Upper lobe of right lung (tissue), 1 donor: ENCODE data around the gene ITGA8. TPM values are rescaled to one million over a fixed set of nuclear protein-coding genes. Genes with fewer than 3 reads are reported as not detected.

Experiments
- ATAC-seq: fragments of 200-7000 bp; cut with Tn5 transposase; one replicate; pipeline ENCODE4 v1.9.1; 2020; ENCODE audit warnings: mild to moderate bottlenecking, moderate library complexity
- DNase-seq: peaks from one replicate; pipeline ENCODE4 v3.0.0-alpha.2; 2020
- H3K27ac ChIP-seq: fragments of 200-600 bp; one replicate; pipeline ENCODE4 v1.8.0; 2022
- H3K27me3 ChIP-seq: fragments of 200-600 bp; one replicate; pipeline ENCODE4 v1.8.0; 2022; ENCODE audit warnings: mild to moderate bottlenecking
- H3K36me3 ChIP-seq: fragments of 200-600 bp; one replicate; pipeline ENCODE4 v1.8.0; 2022
- H3K4me1 ChIP-seq: fragments of 200-600 bp; one replicate; pipeline ENCODE4 v1.8.0; 2022
- H3K4me3 ChIP-seq: fragments of 200-600 bp; one replicate; pipeline ENCODE4 v1.8.0; 2022; ENCODE audit warnings: mild to moderate bottlenecking
- H3K9me3 ChIP-seq: fragments of 200-600 bp; one replicate; pipeline ENCODE4 v1.8.0; 2022
- CTCF ChIP-seq: fragments of 200-600 bp; IDR thresholded peaks from one replicate; pipeline ENCODE4 v1.8.0; 2022; ENCODE audit warnings: antibody characterized with exemption
- intact Hi-C: fragments of 100-400 bp; cut with DNase I; formaldehyde crosslinking; loops from one replicate; pipeline ENCODE4 v1.11.0; 2022
- total RNA-seq: library from RNA; stranded (reverse); fragmentation: NEBNext Ultra II Directional; extraction: Animal tissue kit (Norgen Biotek cat#: 25700); gene quantifications from one replicate; pipeline ENCODE4 v1.2.1, GENCODE V29; 2021
- donor health status: DM: no; HTN: yes; CAD: no; lungs with severe emphysema.

ITGA8 gene
- total RNA-seq, 1 donor from 2014 or later: 33.9 TPM

- no peak for TF ChIP-seq CTCF
- no peak overlapping the region for H3K27ac ChIP-seq
- no peak overlapping the region for H3K4me3 ChIP-seq
- no peaks in the 10 kb centered on the region for H3K36me3 ChIP-seq
- ATAC-seq (no peak), DNase-seq (no peak)
- intact Hi-C loops: no loop called here
- H3K4me1 ChIP-seq: no peaks in the 10 kb centered on the region
- no peaks in the 10 kb centered on the region for H3K9me3 ChIP-seq
- H3K27me3 ChIP-seq: no peaks in the 10 kb centered on the region
Observed at GRCh38 chr10:15591937-15592336, 127.8 kb downstream of the ITGA8 start.

GRCh38 chr10:15591431-15591830 lies 128.3 kb downstream of the ITGA8 start:
- Histone ChIP-seq H3K4me3 (no peak overlapping the region), H3K27me3 (no peaks in the 10 kb centered on the region), H3K9me3 (no peaks in the 10 kb centered on the region), H3K4me1 (no peaks in the 10 kb centered on the region), H3K27ac (no peak overlapping the region), H3K36me3 (no peaks in the 10 kb centered on the region)
- no peak for TF ChIP-seq CTCF
- intact Hi-C loops: no loop called here
- ATAC-seq (no peak), DNase-seq (no peak)

- Histone ChIP-seq H3K4me3 (no peak overlapping the region), H3K4me1 (no peaks in the 10 kb centered on the region), H3K36me3 (no peaks in the 10 kb centered on the region), H3K27me3 (no peaks in the 10 kb centered on the region), H3K27ac (no peak overlapping the region), H3K9me3 (no peaks in the 10 kb centered on the region)
- no peak for DNase-seq
- ATAC-seq: no peak
- intact Hi-C loops: loop anchor here (10.0 kb wide), 1 partner anchor 126 kb away; the partner anchor contains the start of gene ITGA8
- TF ChIP-seq CTCF: no peak
Observed at GRCh38 chr10:15588635-15589508, 130.8 kb downstream of the ITGA8 start.

- intact Hi-C loops: loop anchor here (10.0 kb wide), 1 partner anchor 127 kb away; the partner anchor contains the start of gene ITGA8
- no peaks in the 10 kb centered on the region for H3K9me3 ChIP-seq
- TF ChIP-seq CTCF: no peak
- H3K36me3 ChIP-seq: no peaks in the 10 kb centered on the region
- ATAC-seq (no peak), DNase-seq (no peak)
- H3K27ac ChIP-seq: no peak overlapping the region
- H3K27me3 ChIP-seq: no peaks in the 10 kb centered on the region
- no peaks in the 10 kb centered on the region for H3K4me1 ChIP-seq
- H3K4me3 ChIP-seq: no peak overlapping the region
Observed at GRCh38 chr10:15588151-15588550, 131.6 kb downstream of the ITGA8 start.

- TF ChIP-seq CTCF: no peak
- Histone ChIP-seq H3K4me1 (no peaks in the 10 kb centered on the region), H3K36me3 (no peaks in the 10 kb centered on the region), H3K9me3 (no peaks in the 10 kb centered on the region), H3K27ac (no peak overlapping the region), H3K4me3 (no peak overlapping the region), H3K27me3 (no peaks in the 10 kb centered on the region)
- intact Hi-C loops: loop anchor here (10.0 kb wide), 1 partner anchor 128 kb away; the partner anchor contains the start of gene ITGA8
- no peak for DNase-seq
- no peak for ATAC-seq
Observed at GRCh38 chr10:15587271-15587670, 132.5 kb downstream of the ITGA8 start.
